HG03108 (cell line): Measurements from ENCODE around the gene FGF7.
"Not testable (repeated sequence)": the region's sequence is repeated elsewhere in the genome, so short reads cannot be mapped to it uniquely, and the experiment has no call there.

Experiments
- ATAC-seq: cut with Tn5 transposase; IDR thresholded peaks from one replicate; pipeline ENCODE4 v1.9.1; 2021; ENCODE audit warnings: moderate library complexity; ENCODE audit not compliant: unreplicated experiment

Gene FGF7

GRCh38 chr15:49438962-49439631, 16.1 kb downstream of the FGF7 start:
- peak; percentile 83 for ATAC-seq

DNA sequence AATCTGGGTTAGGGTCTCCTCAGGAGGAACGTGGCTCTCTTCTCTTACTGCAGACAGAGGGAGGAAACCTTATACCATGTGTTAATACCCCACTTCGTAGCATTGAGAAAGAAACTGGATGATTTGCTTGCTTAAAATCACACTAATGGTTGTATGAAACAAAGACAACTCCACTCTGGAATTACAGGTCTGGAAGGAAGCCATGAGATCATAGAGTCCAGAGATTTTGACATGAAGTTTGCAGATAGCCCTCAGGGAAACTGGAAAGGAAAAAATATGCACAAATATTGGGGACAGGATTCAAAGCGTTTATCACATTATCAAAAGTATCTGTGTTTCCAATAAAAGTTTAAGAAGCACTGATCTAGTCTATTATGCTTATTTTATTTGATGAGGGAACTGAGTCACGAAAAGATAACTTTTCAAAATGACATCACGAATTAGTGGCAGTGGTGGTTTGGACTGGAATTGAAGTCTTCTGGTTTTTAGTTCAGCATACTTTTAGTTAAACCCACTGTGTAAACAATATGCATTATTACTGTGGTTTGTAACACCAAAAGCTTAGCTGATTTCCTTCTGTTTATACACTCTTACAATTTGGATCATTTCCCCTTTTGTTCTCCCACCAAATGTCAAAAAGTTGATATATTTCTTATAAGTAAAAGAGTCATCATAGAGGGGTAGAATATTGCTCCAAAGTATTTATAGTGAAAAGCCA, 16.8 kb downstream of the FGF7 start:
- no peak for ATAC-seq

DNA sequence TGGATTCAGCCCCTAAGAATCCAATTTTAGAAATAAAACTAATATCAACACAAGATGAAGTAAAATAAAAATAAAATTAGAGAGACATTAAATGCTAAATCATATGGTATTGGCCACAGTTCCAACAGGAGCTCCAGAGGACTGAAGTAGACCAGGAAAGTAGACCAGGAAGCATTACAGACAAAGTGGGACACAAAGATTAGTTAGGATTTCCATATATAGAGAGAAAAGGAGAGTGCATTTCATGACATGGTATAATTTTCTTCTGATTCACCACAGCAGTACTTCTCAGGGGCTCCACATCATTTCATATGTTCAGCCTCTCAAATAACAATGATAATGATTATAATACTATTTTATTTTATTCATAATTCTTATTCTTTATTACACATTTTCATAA, 18.3 kb downstream of the FGF7 start:
- ATAC-seq = no peak

DNA sequence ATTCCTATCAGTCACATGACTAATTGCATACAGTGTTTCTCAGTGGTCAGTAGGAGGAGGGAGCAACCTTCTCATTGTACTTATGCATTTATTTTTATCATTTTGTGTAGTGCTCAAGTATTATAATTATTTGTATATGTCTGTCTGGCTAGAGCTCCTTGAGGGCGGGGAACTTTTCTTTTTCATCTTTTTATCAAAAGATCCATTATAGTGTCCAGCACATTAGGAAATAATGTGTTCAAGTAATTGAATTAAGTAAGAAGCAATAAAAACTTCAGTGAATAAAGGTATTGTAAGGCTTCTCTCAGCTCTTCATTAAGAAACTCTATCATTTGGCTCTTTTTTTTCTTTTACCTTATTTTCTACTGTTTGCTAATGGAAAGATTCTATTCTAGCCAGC, 18.8 kb downstream of the FGF7 start:
- ATAC-seq = no peak

DNA sequence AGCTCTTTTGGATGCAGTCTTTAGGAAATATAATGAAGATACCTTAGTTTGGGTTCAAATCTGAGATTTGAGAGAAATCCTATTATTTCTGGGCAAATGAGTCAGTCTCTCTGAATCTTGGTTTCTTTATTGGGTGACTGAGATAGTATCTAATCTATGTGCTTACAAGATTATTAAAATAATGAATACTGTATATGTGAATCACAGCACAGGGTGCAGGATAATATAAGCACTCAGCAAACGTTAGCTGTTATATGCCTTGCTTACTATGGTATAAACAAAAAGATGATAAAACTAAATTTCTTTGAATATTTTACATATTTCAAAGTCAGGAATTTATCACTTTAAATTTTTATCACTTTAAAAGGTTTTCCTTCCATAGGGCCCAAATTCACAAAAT, 29.6 kb downstream of the FGF7 start:
- ATAC-seq = no peak

GRCh38 chr15:49456166-49456565, 33.1 kb downstream of the FGF7 start:
- ATAC-seq = no peak

DNA sequence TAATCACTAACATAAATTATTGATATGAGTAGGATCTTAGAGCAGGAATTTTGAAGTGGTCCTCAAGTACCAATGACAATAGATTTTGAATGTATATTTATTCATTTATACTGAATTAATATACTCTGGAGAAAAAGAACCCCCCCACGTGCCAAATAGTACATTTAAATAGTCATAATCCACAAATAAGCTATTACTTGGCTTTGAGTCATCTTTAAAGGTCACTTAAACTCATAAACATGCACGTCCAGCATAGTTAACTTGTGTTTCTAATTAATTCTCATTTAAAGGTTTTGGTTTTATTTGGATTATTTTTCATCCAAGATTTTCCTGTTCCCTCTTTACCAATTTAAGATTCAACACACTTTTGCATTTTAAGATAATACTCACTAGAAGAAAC, 35.1 kb downstream of the FGF7 start:
- ATAC-seq = no peak

DNA sequence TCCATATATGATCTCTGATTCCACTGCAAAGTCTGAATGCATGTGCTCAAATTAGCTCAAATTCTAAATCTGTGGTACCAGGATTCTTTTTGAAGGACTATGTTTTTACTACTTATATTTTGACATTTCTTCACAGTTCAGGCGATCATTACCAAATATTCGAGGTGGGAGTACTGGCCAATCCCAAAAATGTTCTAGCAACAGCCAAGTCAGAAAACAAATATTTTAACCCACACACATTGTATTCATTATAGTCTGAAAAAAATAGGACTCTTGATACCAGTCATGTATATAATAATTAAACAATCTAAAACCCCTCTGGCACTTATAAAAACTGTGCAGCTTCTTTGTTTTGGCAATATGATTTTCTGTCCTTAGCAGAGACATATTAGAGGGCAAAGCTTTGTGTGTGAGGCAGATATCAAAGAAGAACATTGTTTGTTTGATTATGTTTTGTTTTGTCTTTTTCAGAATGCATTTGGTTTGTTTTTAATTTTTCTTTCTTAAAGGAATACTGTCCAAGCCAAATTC, 37.4 kb downstream of the FGF7 start:
- no peak for ATAC-seq

DNA sequence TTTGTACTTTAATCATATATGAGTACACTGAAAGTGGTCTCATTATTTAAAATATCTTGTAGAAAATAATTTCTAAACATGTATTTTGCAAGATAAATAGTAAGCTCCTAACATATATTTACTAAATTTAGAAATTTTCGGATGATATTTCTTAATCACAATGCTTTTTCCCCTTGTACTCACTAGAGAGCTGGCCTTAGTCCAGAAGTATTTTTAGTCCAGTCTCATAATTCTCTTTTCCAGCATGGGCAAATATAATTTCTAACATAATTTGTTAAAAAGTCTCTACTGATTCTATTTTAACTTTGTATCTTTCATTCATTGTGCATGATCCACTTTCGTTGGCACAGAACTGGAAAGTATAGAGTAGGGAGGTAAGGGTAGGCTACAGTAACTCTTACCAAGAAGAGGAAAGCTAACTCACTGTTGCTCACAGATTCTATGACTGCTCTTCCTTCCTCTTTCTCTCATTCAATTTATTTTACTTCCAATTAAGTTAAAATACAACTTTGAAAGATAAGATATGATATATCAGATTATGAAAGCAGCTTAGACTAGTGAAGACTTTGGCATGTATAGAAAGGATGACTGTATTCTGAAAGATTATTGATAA, 39.3 kb downstream of the FGF7 start:
- no peak for ATAC-seq

- no peak for ATAC-seq
Measured at GRCh38 chr15:49464522-49464921, 41.5 kb downstream of the FGF7 start.

DNA sequence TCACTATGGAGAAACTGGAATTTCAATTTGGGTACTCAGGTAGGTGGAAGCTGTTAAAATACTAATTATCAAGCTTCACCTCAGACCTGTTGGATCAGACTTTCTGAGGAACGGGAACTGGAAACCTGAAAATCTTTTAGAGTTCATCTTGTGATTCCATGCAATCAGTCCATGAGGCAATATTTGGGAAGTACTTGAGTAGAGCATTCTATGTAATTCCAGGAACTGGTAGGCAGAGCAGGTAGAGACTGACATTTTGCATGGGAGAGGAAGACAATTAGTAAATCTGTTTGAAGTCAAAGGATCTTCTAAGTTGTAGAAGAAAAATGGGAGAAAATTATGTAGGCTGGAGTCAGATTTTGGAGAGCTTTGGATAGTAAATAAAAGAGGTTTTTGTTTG, 43.1 kb downstream of the FGF7 start:
- ATAC-seq = no peak

DNA sequence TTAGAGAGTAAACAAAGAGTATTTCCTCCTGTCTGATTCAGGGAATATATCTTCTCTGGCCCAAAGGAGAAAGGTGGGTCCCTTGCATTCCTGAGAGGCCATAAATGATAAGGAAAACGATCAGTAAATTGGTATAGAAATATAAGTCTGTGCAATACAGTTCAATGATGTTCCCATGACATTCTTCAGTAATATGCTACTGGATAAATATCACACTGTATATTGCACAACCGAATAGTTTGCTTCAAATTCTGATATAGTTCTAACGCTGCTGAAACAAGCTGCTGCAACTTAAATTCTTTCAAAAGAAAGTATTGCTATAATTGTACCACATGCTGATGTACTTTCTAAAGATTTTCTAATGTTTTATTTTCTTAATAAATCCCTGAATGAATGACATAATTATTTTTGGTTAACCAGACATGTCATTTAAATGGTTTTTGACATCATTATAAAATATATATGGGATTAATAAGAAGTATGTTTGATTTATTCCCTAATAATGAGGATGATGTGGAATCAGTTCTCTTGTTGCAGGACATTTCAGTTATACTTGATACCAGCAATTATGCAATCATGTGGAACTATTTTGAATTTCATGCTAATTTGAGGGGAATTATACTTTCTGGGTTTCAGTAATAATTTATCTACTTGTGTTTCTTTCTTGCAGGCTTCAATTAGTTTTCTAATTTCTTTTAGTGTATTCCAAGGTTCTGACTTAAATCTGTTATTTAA, 44.9 kb downstream of the FGF7 start:
- no peak for ATAC-seq

DNA sequence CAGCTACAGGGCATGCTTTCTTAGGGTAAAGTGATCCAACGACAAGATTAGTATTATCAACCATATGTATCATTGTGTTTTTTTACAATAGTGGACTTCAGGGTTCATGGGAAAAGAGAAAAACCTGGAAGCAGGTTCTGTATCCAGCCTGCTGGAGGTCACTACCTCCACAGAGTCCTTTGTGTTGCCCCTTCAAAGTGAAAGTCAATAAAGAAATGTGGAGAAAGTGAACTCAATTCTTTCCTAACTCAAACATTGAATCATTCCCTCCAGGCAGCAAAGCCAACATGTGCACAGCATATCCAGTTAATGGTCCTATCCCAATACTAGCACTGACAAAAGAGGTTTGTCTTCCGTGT, 45.4 kb downstream of the FGF7 start:
- no peak for ATAC-seq

DNA sequence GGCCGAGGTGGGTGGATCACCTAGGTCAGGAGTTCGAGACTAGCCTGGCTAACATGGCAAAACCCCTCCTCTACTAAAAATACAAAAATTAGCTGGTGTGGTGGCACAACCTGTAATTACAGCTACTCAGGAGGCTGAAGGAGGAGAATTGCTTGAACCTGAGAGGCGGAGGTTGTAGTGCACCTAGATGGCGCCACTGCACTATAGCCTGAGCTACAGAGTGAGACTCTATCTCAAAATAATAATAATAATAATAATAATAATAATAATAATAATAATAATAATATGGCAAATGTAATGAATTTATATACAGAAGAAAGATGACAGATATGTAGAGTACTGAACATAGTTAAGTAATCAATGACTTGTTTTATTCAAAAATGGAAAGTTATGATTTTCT, 48.2 kb downstream of the FGF7 start:
- ATAC-seq = not testable (repeated sequence)

- ATAC-seq = peak; percentile 69
Measured at GRCh38 chr15:49471733-49472132, 48.7 kb downstream of the FGF7 start.

- ATAC-seq = no peak
Measured at GRCh38 chr15:49472338-49472737, 49.3 kb downstream of the FGF7 start.

DNA sequence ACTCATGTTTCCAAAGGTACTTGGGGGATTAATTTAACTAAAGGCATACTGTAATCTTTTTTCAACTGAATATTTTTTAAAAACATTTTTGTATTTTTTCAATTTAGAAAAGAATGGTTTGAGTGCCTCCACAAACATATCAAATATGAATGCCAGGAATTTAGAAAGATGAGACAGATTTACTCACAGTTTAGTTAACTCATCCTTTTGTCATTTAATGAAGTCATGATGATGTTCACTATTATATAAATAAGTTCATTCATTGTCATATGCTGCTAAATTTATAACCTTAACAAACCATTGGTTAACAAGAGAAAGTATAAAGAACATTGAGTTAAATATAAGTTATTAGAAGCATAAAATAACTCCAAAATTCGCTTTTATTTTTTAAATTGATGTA, 50.0 kb downstream of the FGF7 start:
- no peak for ATAC-seq

DNA sequence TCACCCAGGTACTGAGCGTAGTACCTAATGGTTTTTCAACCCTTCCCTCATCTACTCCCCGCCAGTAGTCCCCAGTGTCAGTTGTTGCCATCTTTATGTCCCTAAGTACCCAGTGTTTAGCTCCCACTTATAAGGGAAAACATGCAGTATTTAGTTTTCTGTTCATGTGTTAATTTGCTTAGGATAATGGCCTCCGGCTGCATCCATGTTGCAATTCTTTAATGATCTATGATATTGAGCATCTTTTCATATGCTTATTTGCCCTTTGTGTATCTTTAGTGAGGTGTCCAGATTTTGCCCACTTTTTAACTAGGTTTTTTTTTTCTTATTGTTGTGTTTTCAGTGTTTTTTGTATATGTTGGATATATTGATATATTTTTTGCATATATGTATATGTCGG, 55.0 kb downstream of the FGF7 start:
- not testable (repeated sequence) for ATAC-seq

DNA sequence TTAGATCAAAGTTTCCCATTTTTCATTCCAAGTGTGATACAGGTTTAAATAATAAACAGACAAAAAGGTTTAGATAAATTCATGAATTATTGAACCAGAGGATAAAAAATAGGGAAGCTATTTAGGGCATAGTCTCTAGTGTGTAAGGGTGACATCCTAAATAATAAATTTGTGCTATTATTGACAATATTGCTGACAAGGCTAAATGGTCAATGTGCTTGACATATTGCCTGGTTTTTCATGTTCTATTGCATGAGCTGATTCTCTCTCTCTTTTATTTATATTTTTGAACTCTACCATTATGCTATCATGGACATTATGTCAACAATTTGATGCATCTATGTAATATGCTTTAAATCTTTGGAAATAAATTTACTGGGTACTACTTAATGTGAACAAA, 55.9 kb downstream of the FGF7 start:
- ATAC-seq = not testable (repeated sequence)

DNA sequence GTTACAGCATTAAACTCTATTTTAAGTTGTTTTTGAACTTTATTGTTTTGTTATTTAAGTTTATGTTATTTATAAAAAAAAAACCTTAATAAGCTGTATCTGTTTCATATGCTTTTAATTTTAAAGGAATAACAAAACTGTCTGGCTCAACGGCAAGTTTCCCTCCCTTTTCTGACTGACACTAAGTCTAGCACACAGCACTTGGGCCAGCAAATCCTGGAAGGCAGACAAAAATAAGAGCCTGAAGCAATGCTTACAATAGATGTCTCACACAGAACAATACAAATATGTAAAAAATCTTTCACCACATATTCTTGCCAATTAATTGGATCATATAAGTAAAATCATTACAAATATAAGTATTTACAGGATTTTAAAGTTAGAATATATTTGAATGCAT, 62.4 kb downstream of the FGF7 start:
- ATAC-seq = not testable (repeated sequence)

- ATAC-seq = no peak
Measured at GRCh38 chr15:49490966-49491365, 67.9 kb downstream of the FGF7 start.
